Nephron (organoid): ENCODE results near the gene IL36B.

ENCODE experiments used
- H3K27ac Mint-ChIP-seq, 3 experiments: 2 replicates each; pipeline ENCODE4 v1.8.0; 2020; ENCODE audit warnings: mixed read lengths in 3 of 3, mild to moderate bottlenecking in 2 of 3, moderate library complexity in 1 of 3
- H3K27me3 Mint-ChIP-seq: 2 replicates; pipeline ENCODE4 v1.8.0; 2021; ENCODE audit warnings: low read depth, mild to moderate bottlenecking, moderate library complexity, mixed read lengths
- H3K36me3 Mint-ChIP-seq: 2 replicates; pipeline ENCODE4 v1.8.0; 2020; ENCODE audit warnings: low read depth, mixed read lengths
- H3K4me1 Mint-ChIP-seq: 2 replicates; pipeline ENCODE4 v1.8.0; 2020; ENCODE audit warnings: mixed read lengths
- H3K4me3 Mint-ChIP-seq, 3 experiments: 2 replicates each; pipeline ENCODE4 v1.8.0; 2020; ENCODE audit warnings: mild to moderate bottlenecking in 3 of 3, mixed read lengths in 3 of 3, moderate library complexity in 2 of 3
- H3K9me3 Mint-ChIP-seq: 2 replicates; pipeline ENCODE4 v1.8.0; 2020; ENCODE audit warnings: mixed read lengths
- TF ChIP-seq, protein P1 (sequence below), 3 experiments: fragments of 200-600 bp; sonication (generic); IDR thresholded peaks; one replicate each; pipeline ENCODE4 v1.5.0; 2021; ENCODE audit warnings: antibody characterized with exemption in 3 of 3; ENCODE audit not compliant: unreplicated experiment in 3 of 3

IL36B gene

DNA sequence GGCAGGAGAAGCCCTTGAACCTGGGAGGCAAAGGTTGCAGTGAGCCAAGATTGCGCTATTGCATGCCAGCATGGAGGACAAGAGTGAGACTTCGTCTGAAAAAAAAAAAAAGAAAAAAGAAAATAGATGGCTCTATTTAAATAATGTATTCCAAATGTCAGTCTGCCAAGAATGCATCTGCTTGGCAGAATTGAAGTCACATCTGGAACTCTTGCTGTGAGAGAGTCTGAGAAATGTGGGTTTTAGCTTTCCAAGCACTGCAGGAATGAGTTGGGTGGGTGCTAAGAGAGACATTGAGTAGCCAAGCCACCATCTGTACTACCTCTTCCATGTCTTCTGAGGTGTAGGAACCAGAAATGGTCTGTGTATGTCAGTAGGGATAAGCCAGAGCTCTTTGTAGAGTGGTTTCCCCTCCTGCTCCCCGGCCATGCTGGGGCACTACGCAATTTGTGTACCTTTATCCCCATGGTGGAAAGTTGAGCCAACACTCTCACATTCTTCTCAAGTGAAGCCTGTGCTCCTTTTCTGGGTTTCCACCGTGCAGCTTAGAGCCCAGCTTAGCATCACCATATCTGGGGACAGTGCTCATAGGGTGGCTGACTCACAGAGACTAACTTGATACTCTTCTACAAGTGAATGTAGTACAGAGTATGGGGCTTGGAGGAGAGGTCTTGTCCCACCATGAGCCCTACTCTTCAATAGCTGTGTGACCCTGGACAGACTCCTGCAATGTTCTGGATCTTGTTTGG lies 40.4 kb upstream of the IL36B start:
- Mint-ChIP-seq H3K9me3 (peaks cover 18% of the 10 kb centered on the region), H3K27ac (no peak overlapping the region), H3K36me3 (no peaks in the 10 kb centered on the region), H3K4me3 (no peak overlapping the region), H3K4me1 (no peaks in the 10 kb centered on the region), H3K27me3 (no peaks in the 10 kb centered on the region)
- TF ChIP-seq, protein P1, sequence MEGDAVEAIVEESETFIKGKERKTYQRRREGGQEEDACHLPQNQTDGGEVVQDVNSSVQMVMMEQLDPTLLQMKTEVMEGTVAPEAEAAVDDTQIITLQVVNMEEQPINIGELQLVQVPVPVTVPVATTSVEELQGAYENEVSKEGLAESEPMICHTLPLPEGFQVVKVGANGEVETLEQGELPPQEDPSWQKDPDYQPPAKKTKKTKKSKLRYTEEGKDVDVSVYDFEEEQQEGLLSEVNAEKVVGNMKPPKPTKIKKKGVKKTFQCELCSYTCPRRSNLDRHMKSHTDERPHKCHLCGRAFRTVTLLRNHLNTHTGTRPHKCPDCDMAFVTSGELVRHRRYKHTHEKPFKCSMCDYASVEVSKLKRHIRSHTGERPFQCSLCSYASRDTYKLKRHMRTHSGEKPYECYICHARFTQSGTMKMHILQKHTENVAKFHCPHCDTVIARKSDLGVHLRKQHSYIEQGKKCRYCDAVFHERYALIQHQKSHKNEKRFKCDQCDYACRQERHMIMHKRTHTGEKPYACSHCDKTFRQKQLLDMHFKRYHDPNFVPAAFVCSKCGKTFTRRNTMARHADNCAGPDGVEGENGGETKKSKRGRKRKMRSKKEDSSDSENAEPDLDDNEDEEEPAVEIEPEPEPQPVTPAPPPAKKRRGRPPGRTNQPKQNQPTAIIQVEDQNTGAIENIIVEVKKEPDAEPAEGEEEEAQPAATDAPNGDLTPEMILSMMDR (IDR thresholded peaks at IDR 0.05; ENCODE audit: unreplicated experiment in 3 of 3) = no peak

DNA sequence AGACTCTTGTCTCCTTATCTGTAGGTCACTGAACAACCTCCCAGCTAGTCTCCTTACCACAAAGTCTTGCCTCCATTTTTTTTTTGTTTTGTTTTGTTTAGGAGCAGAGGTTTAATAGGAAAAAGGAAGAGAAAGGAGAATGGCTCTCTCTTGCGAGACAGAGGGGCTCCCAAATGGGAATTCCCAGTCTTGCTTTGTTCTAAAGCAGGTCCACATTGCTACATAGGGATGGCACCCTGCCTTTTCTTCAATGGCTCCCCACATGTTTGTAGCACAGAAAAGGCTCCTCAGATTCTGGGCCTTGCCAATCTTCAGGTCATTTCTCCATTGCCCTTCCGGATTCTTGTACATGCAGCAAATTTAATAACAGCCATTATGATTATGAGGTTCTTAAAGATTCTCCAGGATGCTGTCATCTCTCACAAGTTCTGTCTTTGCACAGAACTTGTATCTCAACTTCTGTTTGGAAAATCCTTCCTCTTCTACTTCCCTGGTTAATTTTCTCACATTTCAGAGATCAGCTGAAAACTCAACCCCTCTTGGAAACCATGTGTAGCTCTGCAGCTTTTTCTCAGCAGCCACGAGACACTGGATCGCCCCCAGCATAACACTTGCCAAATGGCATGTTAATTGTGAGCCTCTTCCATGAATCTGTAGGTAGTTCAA lies 38.7 kb upstream of the IL36B start:
- H3K27me3 Mint-ChIP-seq = peaks cover 4% of the 10 kb centered on the region
- no peak overlapping the region for H3K27ac Mint-ChIP-seq
- no peaks in the 10 kb centered on the region for H3K36me3 Mint-ChIP-seq
- TF ChIP-seq, protein P1 (IDR thresholded peaks at IDR 0.05; ENCODE audit: unreplicated experiment in 3 of 3) = no peak
- no peak overlapping the region for H3K4me3 Mint-ChIP-seq
- peaks cover 9% of the 10 kb centered on the region for H3K9me3 Mint-ChIP-seq
- H3K4me1 Mint-ChIP-seq = no peaks in the 10 kb centered on the region

GRCh38 chr2:113089916-113090315 lies 37.2 kb upstream of the IL36B start:
- Mint-ChIP-seq H3K4me3 (no peak overlapping the region), H3K27me3 (peaks cover 8% of the 10 kb centered on the region), H3K9me3 (peaks cover 7% of the 10 kb centered on the region), H3K27ac (no peak overlapping the region), H3K36me3 (no peaks in the 10 kb centered on the region), H3K4me1 (no peaks in the 10 kb centered on the region)
- TF ChIP-seq, protein P1 (IDR thresholded peaks at IDR 0.05; ENCODE audit: unreplicated experiment in 3 of 3) = no peak

GRCh38 chr2:113088213-113088992 lies 35.7 kb upstream of the IL36B start:
- Mint-ChIP-seq H3K4me3 (no peak overlapping the region), H3K9me3 (peaks cover 4% of the 10 kb centered on the region), H3K27ac (no peak overlapping the region), H3K27me3 (peaks cover 14% of the 10 kb centered on the region), H3K4me1 (no peaks in the 10 kb centered on the region), H3K36me3 (no peaks in the 10 kb centered on the region)
- TF ChIP-seq, protein P1 (IDR thresholded peaks at IDR 0.05; ENCODE audit: unreplicated experiment in 3 of 3) = no peak

GRCh38 chr2:113085542-113085941 lies 32.9 kb upstream of the IL36B start:
- no peaks in the 10 kb centered on the region for H3K36me3 Mint-ChIP-seq
- H3K27ac Mint-ChIP-seq = no peak overlapping the region
- H3K4me3 Mint-ChIP-seq = no peak overlapping the region
- H3K27me3 Mint-ChIP-seq = peaks cover 28% of the 10 kb centered on the region
- peaks cover 4% of the 10 kb centered on the region for H3K9me3 Mint-ChIP-seq
- no peaks in the 10 kb centered on the region for H3K4me1 Mint-ChIP-seq
- TF ChIP-seq, protein P1 (IDR thresholded peaks at IDR 0.05; ENCODE audit: unreplicated experiment in 3 of 3) = no peak
